Kidney epithelial cell (primary cell): ENCODE results near the gene EFHC1. TPM values are rescaled to one million over a fixed set of nuclear protein-coding genes. Genes with fewer than 3 reads are reported as not detected.

Source experiments
- DNase-seq: peaks from one replicate; pipeline ENCODE4 v3.0.0-alpha.2; 2010; ENCODE audit warnings: low read depth
- H3K27me3 ChIP-seq: 2 replicates; pipeline ENCODE4 v1.6.0; 2011; ENCODE audit warnings: low read length; ENCODE audit not compliant: control insufficient read depth, insufficient read depth
- H3K36me3 ChIP-seq: 2 replicates; pipeline ENCODE4 v1.5.1; 2011; ENCODE audit warnings: low read length; ENCODE audit not compliant: control insufficient read depth, insufficient read depth
- H3K4me3 ChIP-seq: 2 replicates; pipeline ENCODE4 v1.5.1; 2011; ENCODE audit warnings: low read depth, mild to moderate bottlenecking, control low read depth, low read length
- total RNA-seq: library from RNA; depleted of rRNA; stranded (reverse); fragments of >200 nt; gene quantifications from 2 replicates; pipeline ENCODE4 v1.2.3, GENCODE V29; 2015
- TF ChIP-seq, protein P1 (sequence below): IDR thresholded peaks from 2 replicates; pipeline ENCODE4 v1.5.1; 2011; ENCODE audit warnings: mild to moderate bottlenecking, moderate library complexity, low read length, control low read depth, inconsistent platforms; ENCODE audit not compliant: insufficient read depth, poor library complexity, severe bottlenecking

Gene EFHC1
- total RNA-seq, 1 donor from 2014 or later, result 22.9 TPM

DNA sequence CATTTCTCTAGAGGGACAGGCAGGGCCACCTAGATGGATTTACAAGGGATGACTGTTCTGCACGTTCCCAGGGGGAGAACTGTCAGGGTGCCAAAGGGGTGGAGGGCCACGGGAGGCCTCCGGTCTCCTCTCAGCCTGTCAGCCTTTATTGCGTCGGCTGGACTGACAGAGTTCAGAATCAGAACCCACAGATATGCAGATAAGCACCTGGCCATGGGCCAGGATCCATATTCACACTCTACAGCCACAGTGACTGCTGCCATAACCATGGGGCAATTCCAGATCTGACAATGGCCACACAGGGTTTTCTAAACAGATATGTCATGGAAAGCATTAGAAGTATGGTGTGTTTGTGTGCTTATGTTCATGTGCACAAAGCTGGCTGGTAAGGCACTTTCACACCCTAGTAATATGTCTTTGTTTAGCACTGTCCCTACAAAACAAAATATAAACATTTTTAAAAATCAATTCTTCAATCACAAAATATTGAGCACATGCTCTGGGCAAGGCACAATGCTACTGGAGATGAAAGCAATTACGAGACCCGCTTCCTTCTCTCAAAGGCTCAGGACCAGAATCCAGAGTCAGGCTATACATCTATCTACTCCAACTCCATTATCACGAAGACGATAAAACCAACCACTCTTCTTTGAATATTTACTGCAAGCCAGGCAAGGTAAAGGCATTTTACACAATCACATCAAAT, 127.7 kb downstream of the EFHC1 start:
- no peak for DNase-seq

GRCh38 chr6:52548353-52548713, 128.2 kb downstream of the EFHC1 start:
- no peak overlapping the region for H3K4me3 ChIP-seq
- DNase-seq, result no peak
- TF ChIP-seq, protein P1, sequence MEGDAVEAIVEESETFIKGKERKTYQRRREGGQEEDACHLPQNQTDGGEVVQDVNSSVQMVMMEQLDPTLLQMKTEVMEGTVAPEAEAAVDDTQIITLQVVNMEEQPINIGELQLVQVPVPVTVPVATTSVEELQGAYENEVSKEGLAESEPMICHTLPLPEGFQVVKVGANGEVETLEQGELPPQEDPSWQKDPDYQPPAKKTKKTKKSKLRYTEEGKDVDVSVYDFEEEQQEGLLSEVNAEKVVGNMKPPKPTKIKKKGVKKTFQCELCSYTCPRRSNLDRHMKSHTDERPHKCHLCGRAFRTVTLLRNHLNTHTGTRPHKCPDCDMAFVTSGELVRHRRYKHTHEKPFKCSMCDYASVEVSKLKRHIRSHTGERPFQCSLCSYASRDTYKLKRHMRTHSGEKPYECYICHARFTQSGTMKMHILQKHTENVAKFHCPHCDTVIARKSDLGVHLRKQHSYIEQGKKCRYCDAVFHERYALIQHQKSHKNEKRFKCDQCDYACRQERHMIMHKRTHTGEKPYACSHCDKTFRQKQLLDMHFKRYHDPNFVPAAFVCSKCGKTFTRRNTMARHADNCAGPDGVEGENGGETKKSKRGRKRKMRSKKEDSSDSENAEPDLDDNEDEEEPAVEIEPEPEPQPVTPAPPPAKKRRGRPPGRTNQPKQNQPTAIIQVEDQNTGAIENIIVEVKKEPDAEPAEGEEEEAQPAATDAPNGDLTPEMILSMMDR, result no peak
- no peaks in the 10 kb centered on the region for H3K27me3 ChIP-seq
- no peaks in the 10 kb centered on the region for H3K36me3 ChIP-seq

More for the DNA sequence above, 127.7 kb downstream of the EFHC1 start:
- H3K4me3 ChIP-seq, result no peak overlapping the region
- TF ChIP-seq, protein P1, result no peak
- no peaks in the 10 kb centered on the region for H3K27me3 ChIP-seq
- H3K36me3 ChIP-seq, result no peaks in the 10 kb centered on the region

DNA sequence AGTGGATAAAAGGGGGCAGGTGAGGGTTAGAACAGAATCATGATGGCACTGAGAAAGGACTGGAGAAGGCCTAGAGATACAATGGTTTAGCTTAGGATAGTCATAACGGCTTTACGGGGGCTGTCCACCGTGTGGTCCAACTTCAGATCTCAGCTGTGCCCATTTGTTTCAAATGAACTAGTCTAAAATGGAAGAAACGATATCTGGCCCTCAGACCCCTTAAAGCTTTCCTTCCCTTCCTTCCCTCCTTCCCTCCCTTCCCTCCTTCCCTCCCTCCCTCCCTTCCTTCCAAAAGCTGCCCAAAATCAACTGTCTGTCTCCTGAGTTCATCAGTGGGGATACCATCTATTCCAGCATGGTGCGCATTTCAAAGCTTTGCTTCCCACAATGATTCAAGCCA, 128.9 kb downstream of the EFHC1 start:
- no peaks in the 10 kb centered on the region for H3K36me3 ChIP-seq

GRCh38 chr6:52549428-52549827, 129.3 kb downstream of the EFHC1 start:
- H3K36me3 ChIP-seq, result no peaks in the 10 kb centered on the region
- TF ChIP-seq, protein P1, result no peak
- no peaks in the 10 kb centered on the region for H3K27me3 ChIP-seq
- H3K4me3 ChIP-seq, result no peak overlapping the region
- no peak for DNase-seq

More for the DNA sequence above, 128.9 kb downstream of the EFHC1 start:
- no peak for DNase-seq
- Histone ChIP-seq H3K27me3 (no peaks in the 10 kb centered on the region), H3K4me3 (no peak overlapping the region)
- TF ChIP-seq, protein P1, result no peak

- H3K36me3 ChIP-seq, result no peaks in the 10 kb centered on the region
- TF ChIP-seq, protein P1, result no peak
- H3K27me3 ChIP-seq, result no peaks in the 10 kb centered on the region
- DNase-seq, result no peak
- H3K4me3 ChIP-seq, result no peak overlapping the region
Measured at GRCh38 chr6:52550014-52550575, 130.0 kb downstream of the EFHC1 start.

DNA sequence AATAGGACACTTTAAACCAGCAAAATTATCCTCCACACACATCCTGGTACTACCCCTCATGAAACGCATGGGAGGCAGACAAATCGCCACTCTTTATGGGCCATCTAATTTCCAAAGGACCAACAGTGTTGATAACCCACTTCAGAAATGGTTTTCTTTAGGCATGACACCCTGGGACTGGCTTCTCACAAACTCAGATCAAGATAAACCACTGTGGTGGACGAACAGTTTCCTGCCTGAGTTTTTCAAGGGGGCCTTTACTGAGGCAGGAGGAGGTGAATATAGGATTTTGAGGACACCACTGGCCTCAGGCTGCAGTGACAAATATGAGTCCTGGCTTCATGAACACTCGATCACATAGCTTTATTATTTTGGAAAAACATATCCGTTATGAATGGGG, 130.7 kb downstream of the EFHC1 start:
- Histone ChIP-seq H3K36me3 (no peaks in the 10 kb centered on the region), H3K4me3 (no peak overlapping the region), H3K27me3 (no peaks in the 10 kb centered on the region)
- no peak for DNase-seq
- TF ChIP-seq, protein P1, result no peak
